SIG-M5 treated with dmso at 0.1 percent for 504 hours (cell line): ENCODE data around the gene FPGS.
A peak's percentile ranks its signal among the peaks of the same experiment; 100 is the strongest.

Source experiments
- DNase-seq: peaks from one replicate; lab custom pipeline; 2025; ENCODE audit not compliant: unreplicated experiment; lab: John Stamatoyannopoulos, UW

The FPGS gene

DNA sequence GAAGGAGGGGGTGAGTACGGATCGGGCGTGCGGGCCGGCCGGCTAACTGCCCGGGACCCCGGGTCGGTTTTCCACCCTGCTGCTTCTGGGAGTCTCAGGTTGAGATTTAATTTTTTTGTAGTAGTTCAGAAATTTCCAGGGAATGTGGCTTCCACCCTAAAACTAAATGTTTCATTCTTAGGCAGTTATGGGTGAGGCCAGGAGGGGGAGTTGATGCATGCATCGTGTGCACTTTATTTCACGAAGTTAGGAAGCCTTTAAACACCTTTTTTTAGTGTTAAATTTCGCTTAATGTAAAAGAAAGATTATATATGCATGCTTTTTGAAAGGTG is 15.9 kb upstream of the FPGS start:
- DNase-seq, result no peak

DNA sequence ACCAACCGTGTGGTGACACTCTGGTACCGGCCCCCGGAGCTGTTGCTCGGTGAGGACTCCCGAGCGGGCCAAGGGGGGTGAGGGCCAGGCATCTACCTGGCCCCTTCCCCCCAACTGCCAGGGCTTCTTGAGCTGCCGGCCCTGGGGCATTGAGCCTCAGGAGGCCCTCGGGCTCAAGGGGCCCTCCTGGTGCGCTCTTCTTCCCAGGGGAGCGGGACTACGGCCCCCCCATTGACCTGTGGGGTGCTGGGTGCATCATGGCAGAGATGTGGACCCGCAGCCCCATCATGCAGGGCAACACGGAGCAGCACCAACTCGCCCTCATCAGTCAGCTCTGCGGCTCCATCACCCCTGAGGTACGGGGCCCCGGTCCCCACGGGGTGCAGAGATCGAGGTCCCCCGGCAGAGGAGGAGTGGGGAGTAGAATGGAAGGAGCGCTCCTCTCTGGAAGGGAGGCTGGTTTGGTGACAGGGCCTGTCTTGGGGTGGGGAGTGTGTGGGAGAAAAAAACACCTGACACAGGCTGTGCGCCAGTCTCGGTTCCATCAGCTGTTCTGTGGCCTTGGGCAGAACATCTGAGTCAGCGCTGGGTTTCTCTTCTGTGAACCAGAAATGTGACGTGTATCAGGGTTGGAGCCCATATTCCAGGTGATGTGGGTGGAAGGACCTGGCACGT is 14.2 kb upstream of the FPGS start:
- no peak for DNase-seq

GRCh38 chr9:127789179-127789578 is 13.5 kb upstream of the FPGS start:
- DNase-seq, result no peak

- DNase-seq, result no peak
Measured at GRCh38 chr9:127790094-127790855, 12.4 kb upstream of the FPGS start.

DNA sequence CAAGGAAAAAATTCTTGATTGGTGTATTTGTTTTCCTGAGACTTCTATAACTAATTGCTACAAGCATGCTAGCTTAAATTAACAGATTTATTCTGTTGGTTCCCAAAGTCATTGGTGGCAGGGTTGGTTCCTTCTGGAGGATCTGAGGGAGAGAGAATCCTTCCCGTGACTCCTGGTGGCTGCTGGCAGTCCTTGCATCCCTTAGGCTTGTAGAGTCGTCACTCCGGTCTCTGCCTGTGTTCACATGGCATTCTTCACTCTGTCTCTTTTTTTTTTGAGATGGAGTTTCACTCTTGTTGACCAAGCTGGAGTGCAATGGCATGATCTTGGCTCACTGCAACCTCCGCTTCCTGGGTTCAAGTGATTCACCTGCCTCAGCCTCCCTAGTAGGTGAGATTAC is 11.6 kb upstream of the FPGS start:
- DNase-seq, result no peak

DNA sequence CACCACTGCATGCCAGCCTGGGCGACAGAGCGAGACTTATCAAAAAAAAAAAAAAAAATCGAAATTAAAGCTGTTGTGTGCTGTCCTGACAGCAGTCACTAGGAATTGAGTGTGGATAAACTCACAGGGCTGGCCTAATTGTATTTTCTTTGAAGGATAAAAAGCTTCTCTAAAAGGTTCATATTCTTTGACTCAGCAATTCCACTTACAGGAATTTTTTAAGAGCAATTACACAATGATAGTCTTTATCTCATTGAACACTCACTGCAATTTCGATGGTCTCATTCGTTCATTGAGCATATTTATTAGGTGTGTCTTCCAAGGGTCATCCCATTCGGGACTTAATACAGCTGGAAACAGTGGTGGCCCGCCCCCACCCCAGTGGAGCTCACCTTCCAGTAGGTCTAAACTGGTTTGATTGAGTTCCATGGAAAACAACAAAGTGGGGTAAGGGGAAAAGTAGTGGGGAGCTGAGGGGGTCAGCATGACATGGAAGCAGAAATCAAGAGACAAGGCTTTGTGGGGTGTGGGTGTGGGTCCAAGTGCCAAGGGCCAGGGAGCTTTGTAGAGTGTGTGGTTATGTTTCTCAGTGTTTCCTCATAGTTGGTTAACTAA is 10.2 kb upstream of the FPGS start:
- DNase-seq, result no peak

DNA sequence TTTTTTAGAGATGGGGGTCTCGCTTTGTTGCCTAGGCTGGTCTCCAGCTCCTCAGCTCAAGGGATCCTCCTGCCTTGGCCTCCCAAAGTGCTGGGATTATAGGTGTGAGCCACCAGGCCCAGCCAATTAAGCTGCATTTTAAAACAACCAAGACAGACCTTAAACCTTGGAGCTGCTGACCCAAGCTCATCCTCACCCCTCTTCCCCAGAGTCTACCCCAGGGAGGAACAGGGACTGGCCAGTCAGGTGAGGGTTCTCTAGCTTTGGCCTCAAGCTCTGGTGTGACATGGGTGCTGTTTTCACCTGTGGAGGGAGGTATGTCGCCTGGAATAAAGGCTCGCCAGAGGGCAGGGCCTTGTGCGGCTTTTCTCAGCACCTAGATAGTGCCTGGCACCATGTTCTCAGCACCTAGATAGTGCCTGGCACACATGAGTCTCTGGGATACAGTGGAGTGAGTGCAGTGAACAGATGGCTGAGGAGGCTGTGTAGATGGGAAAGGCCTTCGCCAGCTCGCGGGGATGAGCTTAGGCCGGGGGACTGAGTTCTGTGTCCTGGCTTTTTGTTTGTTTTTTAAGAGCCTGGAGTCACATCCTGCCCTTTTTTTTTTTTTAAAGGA is 9.5 kb upstream of the FPGS start:
- no peak for DNase-seq

DNA sequence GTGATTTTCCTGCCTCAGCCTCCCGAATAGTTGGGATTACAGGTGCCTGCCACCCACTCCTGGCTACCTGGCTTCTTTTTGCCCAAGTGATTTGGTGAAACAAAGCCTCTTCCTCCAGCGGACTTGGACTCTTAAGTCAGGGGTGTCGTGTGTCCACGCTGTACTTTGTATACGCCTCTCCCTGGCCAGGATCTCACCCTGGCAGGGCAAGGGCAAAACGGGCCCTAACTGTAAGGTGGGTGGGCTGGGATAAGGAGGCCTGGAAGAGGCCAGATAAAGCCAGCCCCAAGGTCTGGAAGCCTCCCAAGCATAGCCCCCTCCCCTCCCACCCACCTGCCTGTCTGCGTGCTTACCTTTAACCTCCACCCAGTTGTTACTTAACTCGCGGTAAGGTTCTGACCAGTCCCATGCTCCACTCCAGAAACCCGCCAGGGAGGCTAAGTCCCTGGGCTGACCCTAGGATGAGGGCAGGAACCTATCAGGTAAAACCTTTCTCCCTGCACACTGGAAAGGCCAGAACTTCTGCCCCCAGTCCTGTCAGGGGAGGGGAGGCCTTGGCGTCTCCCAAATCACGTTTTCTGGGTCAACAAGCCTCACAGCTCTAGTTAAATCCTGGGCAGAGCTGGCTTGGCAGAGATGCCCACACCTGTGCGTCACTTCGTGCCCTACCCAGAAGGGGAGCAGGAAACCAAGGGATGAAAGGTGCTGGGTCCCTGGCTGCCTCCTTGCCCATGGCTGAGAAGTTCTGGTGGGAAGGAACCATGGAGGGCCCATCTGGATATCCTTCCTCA is 8.5 kb upstream of the FPGS start:
- DNase-seq, result no peak

GRCh38 chr9:127796225-127796813 is 6.4 kb upstream of the FPGS start:
- no peak for DNase-seq

DNA sequence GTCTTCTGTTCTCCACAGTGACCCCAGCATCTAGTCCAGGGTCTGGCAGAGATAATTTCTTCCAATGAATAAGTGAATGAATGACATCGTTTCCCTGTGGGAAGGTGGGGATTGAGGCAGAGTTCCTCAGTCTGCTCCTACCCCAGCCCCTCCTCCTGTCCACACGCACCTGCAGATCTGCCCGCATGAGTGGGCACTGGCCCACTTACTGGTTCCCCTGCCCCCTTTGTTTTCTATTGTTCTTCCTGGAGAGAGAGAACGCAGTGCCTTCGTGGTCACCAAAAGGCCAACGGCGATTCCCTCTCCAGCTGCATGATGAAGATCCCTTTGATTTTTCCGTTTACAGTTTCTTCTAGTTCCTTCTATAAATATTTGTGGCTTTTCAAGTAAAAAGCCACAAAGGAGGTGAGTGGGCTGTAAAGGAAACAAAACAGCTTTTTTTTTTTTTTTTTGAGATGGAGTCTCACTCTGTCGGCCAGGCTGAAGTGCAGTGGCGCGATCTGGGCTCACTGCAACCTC is 5.8 kb upstream of the FPGS start:
- no peak for DNase-seq

DNA sequence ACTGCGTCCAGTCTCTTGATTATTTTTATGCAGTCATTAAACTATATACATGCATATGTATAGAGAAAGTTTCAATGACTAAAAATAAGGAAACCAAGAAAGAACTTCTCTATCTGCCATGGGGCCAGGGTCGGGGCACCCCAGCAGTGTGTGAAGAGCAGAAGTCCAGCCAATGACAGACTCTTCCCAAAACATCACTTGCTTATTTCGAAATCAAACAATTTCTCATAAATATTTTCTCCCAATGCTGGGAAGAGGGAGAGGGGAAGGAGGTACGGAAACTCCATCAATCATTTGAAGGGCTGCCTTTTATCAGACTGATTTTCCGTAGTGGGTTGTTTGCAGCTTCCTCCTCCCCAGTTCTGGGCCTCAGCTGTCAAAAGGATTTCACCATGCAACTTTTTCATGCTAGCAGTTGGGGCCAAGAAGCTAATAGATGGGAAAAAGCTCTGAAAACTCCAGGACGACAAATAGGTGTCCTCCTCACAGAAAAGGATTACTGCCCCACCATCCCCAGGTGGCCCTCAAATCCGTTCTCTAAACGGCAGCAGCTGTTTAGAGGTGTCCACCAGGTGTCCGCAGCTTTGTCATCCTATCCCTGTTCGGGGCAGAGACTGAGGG is 617 bp upstream of the FPGS start:
- DNase-seq, result peak; percentile 68

GRCh38 chr9:127803507-127804352 is 1.0 kb downstream of the FPGS start:
- no peak for DNase-seq

- no peak for DNase-seq
Measured at GRCh38 chr9:127805620-127806019, 2.9 kb downstream of the FPGS start.

GRCh38 chr9:127806871-127807270 is 4.2 kb downstream of the FPGS start:
- no peak for DNase-seq

GRCh38 chr9:127808347-127809001 is 5.8 kb downstream of the FPGS start:
- no peak for DNase-seq

- no peak for DNase-seq
Measured at GRCh38 chr9:127809002-127809539, 6.4 kb downstream of the FPGS start.

DNA sequence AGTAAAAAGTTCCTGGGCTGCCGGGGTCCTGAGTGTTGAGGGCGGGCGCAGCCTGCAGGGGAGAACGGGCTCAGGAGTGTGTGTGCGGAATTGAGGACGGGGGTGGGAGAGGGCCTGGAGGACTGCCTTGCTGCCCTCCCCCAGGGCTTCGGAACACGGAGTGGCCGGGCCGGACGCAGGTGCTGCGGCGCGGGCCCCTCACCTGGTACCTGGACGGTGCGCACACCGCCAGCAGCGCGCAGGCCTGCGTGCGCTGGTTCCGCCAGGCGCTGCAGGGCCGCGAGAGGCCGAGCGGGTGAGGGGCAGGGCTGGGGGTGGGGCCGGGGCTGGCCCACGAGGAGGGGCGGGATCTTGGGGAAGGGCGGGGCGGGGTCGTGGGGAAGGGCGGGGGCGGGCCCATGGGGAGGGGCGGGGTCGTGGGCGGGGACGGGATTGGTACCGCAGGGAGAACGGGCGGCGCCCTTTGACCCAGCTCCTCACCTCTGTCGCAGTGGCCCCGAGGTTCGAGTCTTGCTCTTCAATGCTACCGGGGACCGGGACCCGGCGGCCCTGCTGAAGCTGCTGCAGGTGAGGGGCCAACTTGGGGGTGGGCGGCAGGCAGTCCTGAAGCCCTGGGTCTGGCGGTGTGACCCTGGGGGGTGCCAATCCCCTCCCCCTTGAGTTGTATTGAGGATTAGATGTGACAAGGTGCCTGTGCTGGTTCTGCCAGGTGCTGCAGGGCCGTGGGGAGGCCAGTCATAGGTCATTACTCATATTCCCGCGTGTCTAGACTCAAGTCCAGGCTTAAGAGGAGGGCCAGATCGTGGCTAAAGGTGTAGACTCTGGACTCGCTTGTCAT is 7.1 kb downstream of the FPGS start:
- DNase-seq, result no peak
